KOPT-K1 (cell line): ENCODE data around the gene QSOX2.

ENCODE experiments used
- H3K27ac ChIP-seq: fragments of 200-600 bp; sonication (generic); 2 replicates; pipeline ENCODE4 v1.5.1; 2016; ENCODE audit warnings: antibody characterized with exemption, mild to moderate bottlenecking, low read depth, low read length; ENCODE audit not compliant: poor library complexity, severe bottlenecking
- H3K36me3 ChIP-seq: fragments of 200-600 bp; sonication (generic); 2 replicates; pipeline ENCODE4 v1.5.1; 2017; ENCODE audit warnings: antibody characterized with exemption, mild to moderate bottlenecking, low read length, moderate library complexity; ENCODE audit not compliant: insufficient read depth
- H3K9me3 ChIP-seq: fragments of 200-600 bp; sonication (generic); 2 replicates; pipeline ENCODE4 v1.5.1; 2017; ENCODE audit warnings: antibody characterized with exemption, low read length, mild to moderate bottlenecking; ENCODE audit not compliant: insufficient read depth, poor library complexity, severe bottlenecking

QSOX2 gene

DNA sequence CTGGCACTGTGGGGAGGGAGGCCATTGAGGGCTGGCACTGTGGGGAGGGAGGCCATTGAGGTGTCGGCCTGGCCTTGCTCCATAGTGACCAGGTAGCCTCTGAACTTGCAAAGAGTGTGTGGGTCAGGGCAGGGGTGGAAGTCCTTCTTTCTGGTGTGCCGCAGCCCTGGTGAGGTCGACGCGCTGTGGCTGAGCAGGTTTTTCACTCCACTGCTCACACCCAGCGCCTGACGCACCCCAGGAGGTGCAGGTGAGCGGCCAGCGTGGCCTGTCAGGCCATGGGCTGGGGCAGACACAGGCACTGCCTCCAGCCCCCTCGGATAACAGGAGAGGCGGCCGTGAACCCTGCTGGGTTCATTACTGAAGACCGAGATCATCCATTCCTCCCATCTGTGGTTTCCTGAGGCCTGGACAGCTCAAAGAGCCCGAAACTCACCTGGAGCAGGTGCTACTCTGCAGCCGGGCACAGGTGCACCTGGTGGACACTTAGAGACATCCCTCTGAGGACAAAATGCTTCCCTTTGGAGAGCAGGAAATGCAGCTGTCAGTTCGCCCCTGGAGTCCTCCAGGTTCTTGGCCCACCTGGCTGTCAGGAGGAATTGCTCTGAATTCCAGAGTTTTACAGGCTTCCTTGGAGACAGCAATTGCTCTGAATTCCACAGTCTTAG is 73.1 kb downstream of the QSOX2 start:
- Histone ChIP-seq H3K27ac (no peak overlapping the region), H3K36me3 (no peaks in the 10 kb centered on the region), H3K9me3 (no peaks in the 10 kb centered on the region)

DNA sequence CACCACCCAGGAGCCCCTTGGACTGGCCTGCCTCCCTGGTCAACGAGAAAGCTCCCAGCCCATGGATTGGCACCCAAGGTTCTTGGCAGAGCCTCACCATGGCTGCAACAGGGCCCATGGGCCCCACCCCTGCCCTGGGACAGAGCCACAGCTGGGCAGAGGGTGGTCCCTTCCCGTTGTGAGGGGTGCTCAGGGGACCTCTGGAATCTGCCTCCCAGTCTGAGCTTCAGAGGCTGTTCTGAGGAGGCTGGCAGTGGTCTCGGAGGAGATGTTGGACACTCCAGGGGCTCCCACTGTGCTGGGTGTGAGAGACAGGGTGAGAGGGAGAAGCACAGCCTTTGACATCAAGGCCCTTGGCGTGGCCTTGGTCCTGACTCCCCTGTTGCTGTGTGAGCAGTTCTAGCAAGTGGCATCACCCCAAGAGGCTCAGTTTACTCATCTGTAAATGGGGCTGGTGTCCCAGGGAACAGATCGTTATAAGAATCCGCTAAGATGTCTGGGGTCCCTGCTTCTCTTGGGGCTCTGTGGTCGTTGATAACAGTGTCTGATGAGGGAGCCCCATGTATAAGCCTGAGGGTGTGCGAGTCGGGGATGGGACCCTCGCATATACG is 73.7 kb downstream of the QSOX2 start:
- Histone ChIP-seq H3K36me3 (no peaks in the 10 kb centered on the region), H3K27ac (no peak overlapping the region), H3K9me3 (no peaks in the 10 kb centered on the region)

DNA sequence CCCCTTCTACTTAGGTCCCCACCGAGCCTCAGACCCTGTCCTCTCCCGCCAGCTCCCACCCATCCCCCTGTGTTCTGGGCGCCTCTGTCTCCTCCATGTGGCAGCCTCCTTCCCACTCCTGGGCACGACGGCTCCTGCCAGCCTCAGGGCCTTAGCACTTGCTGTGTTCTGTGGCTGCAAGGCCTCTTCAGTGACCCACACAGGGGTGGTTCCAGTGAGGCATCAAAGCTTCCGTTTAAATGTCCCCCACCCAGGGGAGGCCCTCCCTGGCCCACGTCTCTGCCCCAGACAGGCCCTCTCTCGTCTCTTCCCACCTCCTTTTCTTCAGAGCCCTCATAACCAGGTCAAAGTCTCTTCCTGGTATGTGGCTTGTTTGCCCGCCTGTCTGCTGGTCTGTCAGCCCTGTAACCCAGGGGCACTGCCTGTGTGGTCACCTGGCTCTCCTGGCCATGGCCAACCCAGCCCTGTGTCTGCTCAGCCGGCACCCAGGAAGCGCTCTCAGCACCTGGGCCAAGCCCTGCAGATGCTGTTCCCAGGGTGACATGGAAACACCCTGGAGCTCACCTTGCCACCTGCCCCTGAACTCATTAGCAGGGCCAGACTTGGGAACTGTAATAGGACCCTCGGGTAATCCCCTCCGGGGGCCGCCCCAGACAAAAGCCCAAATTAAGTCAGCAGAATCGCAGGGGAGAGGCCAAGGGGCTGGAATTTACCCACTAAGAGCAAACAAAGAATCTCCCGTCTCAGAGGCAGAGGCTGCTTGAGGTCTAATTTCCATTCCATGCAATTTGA is 74.4 kb downstream of the QSOX2 start:
- no peaks in the 10 kb centered on the region for H3K36me3 ChIP-seq
- H3K9me3 ChIP-seq = no peaks in the 10 kb centered on the region
- H3K27ac ChIP-seq = no peak overlapping the region

DNA sequence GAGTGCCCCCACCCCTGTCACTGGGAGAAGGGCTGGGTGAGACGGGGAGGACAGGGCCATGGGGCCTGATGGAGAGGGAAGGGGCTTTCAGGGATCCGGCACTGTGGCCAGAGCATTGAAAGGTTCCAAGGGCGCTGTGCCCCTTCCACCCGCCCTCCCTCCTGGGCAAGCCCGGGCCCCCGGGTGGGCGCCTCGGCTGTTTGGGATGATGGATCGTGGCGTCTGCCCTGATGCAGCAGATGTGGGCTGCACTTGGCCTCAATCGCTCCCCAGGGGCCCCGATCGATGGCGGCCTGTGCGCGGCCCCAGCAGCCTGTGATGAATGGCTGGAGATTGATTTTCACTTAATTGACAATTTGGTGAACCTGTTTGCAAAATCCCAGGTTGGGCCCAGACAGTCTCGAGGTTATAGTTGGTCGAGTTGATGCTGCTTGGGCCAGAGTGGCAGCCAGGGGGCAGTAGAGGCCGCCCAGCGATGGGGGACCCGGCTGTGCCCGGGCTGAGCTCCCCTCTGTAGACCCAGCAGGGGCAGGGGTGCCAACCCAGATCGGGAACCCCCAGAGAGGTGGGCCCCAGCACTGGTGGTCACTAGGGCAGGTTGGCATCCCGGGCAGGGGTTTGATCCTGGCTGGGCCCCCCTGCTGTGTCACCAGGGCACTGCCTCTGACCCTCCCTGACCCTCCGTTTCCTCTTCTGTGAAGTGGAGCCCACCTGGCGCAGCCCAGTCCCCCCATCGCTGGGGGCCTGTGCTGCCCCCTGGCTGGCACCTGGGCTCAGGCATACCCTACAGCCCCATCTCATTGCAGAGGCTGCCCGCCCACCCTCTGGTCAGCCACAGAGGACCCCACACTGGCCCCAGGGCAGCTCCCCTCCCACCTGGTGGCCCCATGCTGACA is 75.4 kb downstream of the QSOX2 start:
- no peaks in the 10 kb centered on the region for H3K9me3 ChIP-seq

DNA sequence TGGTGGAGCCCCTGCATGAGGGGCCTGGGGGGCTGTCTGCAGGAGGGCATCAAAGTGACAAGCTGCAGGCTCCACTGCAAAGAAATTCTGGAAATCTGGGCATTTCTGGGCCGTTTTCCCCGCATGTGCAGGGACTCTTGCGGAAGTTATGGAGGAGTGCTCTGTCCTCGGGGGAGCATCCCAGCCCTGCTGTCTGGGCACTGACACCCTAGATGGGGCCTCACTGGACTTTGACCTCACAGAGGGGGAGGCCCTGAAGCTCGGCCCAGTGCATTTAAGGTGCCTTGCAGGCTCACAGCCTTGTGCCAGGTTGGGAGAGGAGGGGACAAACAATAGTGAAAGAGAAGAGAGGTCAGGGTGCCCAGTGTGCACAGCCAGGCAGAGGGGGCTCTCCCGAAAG is 76.1 kb downstream of the QSOX2 start:
- Histone ChIP-seq H3K27ac (no peak overlapping the region), H3K36me3 (no peaks in the 10 kb centered on the region), H3K9me3 (no peaks in the 10 kb centered on the region)

More for the DNA sequence above, 75.4 kb downstream of the QSOX2 start:
- H3K36me3 ChIP-seq = no peaks in the 10 kb centered on the region
- no peak overlapping the region for H3K27ac ChIP-seq

DNA sequence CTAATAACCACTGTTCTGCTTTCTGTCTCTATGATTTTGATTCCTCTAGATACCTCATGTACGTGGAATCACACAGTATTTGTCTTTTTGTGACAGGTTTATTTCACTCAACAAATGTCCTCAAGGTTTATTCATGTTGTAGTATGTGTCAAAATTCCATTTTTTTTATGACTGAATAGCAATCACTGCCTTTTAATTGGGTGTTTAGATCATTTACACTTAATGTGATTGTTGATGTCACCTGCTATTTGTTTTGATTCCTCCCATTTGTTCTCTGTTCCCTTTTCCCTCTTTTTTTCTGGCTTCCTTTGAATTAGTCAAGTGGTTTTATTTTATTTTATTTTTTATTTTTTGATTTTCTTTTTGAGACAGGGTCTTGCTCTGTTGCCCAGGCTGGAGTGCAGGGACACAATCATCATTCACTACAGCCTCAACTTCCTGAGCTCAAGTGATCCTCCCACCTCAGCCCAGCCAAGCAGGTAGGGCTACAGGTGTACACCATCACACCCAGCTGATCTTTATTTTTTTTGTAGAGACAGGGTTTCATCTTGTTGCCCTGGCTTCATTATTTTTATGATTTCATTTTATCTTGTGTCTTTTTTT is 82.3 kb downstream of the QSOX2 start:
- Histone ChIP-seq H3K27ac (no peak overlapping the region), H3K36me3 (no peaks in the 10 kb centered on the region), H3K9me3 (peaks cover 5% of the 10 kb centered on the region)

DNA sequence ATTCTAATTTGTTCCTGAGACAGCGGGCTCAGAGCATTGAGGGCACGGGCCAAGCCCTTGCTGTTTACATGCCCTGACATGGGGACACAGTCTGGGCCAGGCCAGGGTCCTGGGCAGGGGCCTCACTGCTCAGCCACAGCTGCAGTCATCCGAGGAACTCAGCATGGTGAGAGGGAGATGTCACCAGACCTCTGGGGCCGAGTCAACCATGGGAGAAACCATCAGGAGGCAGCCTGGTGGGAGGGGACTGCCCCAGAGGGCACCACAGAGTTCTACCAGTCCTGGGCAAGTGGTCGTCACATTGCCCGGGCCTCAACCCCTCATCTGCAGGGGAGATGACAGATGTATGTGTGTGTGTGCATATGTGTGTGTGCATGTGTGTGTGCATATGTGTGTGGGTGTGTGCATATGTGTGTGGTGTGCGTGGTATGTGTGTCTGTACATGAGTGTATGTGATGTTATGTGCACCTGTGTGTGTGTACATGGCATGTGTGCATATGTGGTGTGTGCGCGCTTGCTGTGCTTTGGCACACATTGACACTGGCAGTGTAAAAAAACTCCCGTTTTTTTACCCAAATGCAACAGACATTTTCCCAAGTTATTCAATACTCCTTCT is 84.5 kb downstream of the QSOX2 start:
- H3K9me3 ChIP-seq = peaks cover 5% of the 10 kb centered on the region
- H3K36me3 ChIP-seq = no peaks in the 10 kb centered on the region
- no peak overlapping the region for H3K27ac ChIP-seq

DNA sequence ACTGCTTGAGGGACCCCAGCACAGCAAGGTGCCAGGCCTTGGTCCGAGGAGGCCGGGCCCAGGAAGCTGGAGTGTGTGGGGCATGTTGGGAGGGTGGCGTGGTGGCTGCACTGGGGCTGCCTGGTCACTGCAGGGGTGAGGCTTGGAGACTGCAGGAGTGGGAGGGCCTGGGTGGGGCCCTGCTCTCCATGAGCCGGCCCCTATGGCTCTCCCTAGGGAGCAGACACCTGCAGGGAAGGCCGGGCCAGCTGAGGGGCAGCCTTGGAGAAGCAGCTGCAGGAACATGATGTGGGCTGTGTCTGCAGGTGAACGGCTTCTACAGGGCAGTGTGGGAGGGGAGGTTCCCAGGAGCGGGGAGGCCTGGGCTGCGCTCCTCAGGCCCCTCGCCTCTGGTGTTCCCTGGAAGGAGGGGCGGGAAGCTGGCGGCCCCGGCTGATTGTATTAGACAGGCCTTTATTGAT is 85.2 kb downstream of the QSOX2 start:
- Histone ChIP-seq H3K27ac (no peak overlapping the region), H3K9me3 (peaks cover 5% of the 10 kb centered on the region), H3K36me3 (no peaks in the 10 kb centered on the region)

DNA sequence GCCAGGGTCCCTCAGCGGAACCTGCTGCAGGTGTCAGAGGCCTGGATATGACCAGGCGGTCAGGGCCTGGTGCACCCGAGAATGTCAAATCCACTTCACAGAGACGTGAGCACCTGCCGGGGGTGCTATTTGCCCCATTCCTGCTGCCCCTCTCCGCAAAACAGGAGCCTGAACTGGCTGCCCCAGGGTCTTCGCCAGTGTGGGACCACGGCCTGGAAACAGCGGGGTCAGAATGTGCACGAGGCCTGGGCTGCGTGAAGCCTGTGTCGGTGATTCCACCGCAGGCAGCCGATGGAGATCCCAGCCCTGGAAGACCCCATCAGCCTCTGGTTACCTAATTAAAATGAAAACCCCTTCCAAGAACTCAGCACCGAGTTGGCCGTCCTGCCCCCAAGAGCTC is 85.8 kb downstream of the QSOX2 start:
- H3K36me3 ChIP-seq = no peaks in the 10 kb centered on the region
- H3K27ac ChIP-seq = no peak overlapping the region
- peaks cover 5% of the 10 kb centered on the region for H3K9me3 ChIP-seq

DNA sequence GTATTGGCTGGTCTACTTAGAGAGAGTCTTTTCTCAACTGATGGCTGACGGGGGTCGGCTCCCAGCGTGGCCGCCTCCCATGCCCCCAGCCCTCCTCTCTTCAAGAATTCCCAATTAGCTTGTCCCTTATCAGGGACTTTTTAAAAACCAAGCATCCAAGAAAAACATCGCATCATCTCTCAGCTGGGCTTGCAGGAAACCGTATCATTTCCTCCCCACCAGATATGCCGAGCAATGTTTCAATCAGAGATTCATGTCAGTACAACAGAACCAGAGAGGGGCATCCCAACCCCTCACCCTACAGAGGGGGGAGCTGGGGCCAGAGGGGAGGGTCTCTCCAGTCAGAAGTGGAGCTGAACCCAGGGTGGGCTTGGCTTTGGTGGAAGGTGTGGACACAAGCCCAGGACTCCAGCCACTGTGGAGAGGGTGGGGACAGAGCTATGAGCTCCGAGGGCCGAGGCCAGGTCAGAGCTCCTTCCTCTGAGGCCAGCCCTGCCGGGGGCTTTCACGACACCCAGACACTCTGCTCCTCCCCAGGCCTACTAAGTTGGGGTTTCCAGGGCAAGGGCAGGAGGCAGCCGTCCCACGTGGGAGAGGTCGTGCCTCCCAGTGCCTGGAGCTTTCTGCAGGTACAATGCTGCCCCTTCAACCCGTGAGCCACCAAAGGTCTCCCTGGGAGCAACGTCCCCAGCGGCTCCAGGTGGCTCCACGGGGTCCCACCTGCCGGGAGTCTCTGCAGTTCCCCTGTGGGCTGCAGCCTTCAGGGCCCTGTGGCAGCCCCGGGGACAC is 87.9 kb downstream of the QSOX2 start:
- no peaks in the 10 kb centered on the region for H3K36me3 ChIP-seq
- H3K9me3 ChIP-seq = no peaks in the 10 kb centered on the region
- no peak overlapping the region for H3K27ac ChIP-seq
